Esophagus squamous epithelium (tissue), 4 donors: ENCODE results near the gene HLA-DPB1.

Experiments used
- CTCF ChIP-seq, 6 experiments: fragments of 450-650 bp in 4 of 6; fragments of 200-600 bp in 2 of 6; sonication (generic) in 2 of 6; IDR thresholded peaks; one replicate each; pipeline ENCODE4 v1.5.1; 2016 to 2019; ENCODE audit warnings: antibody characterized with exemption in 6 of 6, mild to moderate bottlenecking in 4 of 6, moderate library complexity in 4 of 6
- POLR2A ChIP-seq, 4 donors: fragments of 450-650 bp; IDR thresholded peaks; one replicate each; pipeline ENCODE4 v1.6.1; 2017; ENCODE audit warnings: antibody characterized with exemption in 4 of 4, mild to moderate bottlenecking in 4 of 4, moderate library complexity in 3 of 4

DNA sequence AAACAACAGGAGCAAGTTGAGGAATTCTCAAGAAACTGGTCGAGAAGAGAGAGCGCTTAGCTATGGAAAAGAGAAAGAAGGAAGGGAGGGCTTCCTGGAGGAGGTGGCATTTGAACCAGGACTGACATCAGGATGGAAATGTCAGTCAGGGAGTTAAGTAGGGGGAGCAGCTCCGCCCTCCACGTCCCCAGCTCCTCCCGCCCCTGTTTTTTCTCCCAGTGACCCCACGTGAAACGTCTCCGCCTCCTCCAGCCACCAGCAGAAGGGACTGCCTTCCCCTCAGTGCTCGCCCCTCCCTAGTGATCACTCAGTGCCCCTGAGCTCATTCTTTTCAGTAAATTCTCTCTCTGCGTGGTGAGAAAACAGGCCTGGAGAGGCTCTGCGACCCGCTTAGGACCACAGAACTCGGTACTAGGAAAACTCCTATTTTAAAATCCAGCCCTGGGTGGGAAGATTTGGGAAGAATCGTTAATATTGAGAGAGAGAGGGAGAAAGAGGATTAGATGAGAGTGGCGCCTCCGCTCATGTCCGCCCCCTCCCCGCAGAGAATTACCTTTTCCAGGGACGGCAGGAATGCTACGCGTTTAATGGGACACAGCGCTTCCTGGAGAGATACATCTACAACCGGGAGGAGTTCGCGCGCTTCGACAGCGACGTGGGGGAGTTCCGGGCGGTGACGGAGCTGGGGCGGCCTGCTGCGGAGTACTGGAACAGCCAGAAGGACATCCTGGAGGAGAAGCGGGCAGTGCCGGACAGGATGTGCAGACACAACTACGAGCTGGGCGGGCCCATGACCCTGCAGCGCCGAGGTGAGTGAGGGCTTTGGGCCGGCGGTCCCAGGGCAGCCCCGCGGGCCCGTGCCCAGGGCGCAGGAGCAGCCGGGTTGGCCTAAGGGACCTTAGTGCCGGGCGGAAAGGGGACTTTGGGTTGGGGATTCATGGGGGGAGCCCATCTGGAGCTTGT lies 4.6 kb downstream of the HLA-DPB1 start:
- TF ChIP-seq CTCF (IDR thresholded peaks at IDR 0.05) (no peak), POLR2A (IDR thresholded peaks at IDR 0.05) (peak in 2 of 4 donors; percentile 20 to 24)
